Fibroblast of villous mesenchyme (primary cell): ENCODE measurements around the gene NR2F1. TPM values are rescaled to one million over a fixed set of nuclear protein-coding genes. Genes with fewer than 3 reads are reported as not detected.

Experiments
- DNase-seq: peaks from one replicate; pipeline ENCODE4 v3.0.0-alpha.2; 2010; ENCODE audit warnings: low read depth
- H3K4me3 ChIP-seq: 2 replicates; pipeline ENCODE4 v1.5.1; 2011; ENCODE audit warnings: low read depth, mild to moderate bottlenecking, low read length
- total RNA-seq: library from RNA; depleted of rRNA; stranded (reverse); fragments of >200 nt; gene quantifications from 2 replicates; pipeline ENCODE4 v1.2.3, GENCODE V29; 2012
- TF ChIP-seq, protein P1 (sequence below): IDR thresholded peaks from 2 replicates; pipeline ENCODE4 v1.5.1; 2012; ENCODE audit warnings: low read depth, mild to moderate bottlenecking, low read length; ENCODE audit not compliant: insufficient read depth

NR2F1 gene
- total RNA-seq, 1 donor: 29.8 TPM

GRCh38 chr5:93579692-93580062, 3.3 kb upstream of the NR2F1 start:
- DNase-seq: peak; percentile 71
- TF ChIP-seq, protein P1, sequence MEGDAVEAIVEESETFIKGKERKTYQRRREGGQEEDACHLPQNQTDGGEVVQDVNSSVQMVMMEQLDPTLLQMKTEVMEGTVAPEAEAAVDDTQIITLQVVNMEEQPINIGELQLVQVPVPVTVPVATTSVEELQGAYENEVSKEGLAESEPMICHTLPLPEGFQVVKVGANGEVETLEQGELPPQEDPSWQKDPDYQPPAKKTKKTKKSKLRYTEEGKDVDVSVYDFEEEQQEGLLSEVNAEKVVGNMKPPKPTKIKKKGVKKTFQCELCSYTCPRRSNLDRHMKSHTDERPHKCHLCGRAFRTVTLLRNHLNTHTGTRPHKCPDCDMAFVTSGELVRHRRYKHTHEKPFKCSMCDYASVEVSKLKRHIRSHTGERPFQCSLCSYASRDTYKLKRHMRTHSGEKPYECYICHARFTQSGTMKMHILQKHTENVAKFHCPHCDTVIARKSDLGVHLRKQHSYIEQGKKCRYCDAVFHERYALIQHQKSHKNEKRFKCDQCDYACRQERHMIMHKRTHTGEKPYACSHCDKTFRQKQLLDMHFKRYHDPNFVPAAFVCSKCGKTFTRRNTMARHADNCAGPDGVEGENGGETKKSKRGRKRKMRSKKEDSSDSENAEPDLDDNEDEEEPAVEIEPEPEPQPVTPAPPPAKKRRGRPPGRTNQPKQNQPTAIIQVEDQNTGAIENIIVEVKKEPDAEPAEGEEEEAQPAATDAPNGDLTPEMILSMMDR: no peak
- H3K4me3 ChIP-seq: peak overlapping the region; percentile 92

GRCh38 chr5:93580063-93580926, 2.7 kb upstream of the NR2F1 start:
- H3K4me3 ChIP-seq: peak overlapping the region; percentile 92
- TF ChIP-seq, protein P1: no peak
- DNase-seq: no peak

DNA sequence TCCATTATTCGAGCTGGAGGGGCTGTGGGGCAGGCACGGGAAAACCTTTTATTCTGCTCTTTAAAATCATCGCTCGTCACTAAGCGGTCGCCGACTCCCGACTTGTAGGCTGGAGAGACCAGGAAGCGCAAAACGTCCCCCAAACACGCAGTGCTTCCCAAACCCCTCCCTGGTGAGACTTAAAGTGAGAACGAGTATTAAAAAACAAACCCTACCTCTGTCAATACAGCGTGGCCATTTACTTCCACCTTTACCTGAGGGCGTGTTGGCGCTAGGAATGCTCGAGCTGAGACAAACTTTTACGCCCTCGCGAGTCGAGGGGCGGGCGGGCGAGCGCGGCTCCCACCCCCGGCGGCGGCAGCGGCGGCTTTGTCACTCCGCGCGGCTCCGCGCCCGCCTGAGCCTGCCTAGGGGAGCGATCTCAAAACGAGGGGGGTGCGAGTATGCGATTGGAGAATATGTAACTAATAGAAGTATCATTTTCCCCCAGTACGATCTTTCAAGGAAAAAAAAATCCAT, 2.0 kb upstream of the NR2F1 start, which contains the start of gene NR2F1-AS1:
NR2F1-AS1 (minus strand) TSS at position 293 of the 519 bp plus-strand sequence.
- TF ChIP-seq, protein P1: no peak
- peak; percentile 65 for DNase-seq
- peak within 1 kb of the TSS; percentile 92 for H3K4me3 ChIP-seq

- peak overlapping the region; percentile 92 for H3K4me3 ChIP-seq
- TF ChIP-seq, protein P1: no peak
- no peak for DNase-seq
Observed at GRCh38 chr5:93582167-93582462, 907 bp upstream of the NR2F1 start.

- peak overlapping the region; percentile 92 for H3K4me3 ChIP-seq
- DNase-seq: no peak
- TF ChIP-seq, protein P1: no peak
Observed at GRCh38 chr5:93583439-93583767, 381 bp downstream of the NR2F1 start.

DNA sequence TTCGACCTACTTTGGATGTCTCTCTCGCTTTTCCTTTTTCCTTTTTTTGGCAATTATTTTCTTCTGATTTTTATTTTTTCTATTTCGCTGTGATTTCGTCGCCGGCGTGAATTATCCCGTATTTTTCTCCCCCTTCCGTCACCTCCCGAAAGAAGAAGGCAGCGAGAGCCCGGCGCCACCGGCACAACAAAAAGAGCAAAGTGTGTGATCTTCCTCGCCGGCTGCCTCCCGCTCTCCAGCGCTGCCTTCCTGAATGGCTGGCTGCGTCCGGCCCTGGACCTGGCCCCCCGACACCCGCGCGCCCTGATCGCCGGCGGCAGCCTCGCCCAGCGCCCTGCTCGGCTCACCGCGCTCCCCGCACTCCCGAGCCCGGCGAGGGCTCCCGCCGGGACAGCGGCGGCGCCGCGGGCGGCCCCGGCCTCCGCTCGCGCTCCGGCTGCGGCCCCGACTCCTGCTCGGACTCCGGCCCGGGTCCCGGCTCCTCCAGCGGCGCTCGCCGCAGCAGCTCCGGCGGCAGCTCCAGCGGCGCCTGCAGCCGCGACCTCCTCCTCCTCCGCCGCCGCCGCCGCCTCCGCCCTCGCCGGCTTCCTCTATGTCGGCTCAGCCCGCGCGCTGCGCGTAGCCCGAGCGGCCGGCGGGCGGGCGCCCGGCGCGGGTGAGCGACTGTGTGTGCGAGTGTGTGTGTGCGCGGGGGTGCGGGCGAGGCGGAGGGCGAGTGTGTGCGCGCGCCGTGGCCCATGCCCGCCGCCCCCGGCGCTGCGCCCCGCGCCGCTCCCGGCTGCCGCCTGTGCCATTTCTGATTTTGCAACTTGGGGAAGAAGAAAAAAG, 960 bp downstream of the NR2F1 start:
- no peak for DNase-seq
- H3K4me3 ChIP-seq: peak overlapping the region; percentile 92
- TF ChIP-seq, protein P1: no peak
